Stimulated activated CD4-positive, alpha-beta T cell treated with anti-CD3 and anti-CD28 coated beads, Interleukin-1b, Interleukin-23, amount 100 ng/mL, for 1 hour (primary cell): ENCODE data around the gene NUP160.
"Not testable (repeated sequence)": the region's sequence is repeated elsewhere in the genome, so short reads cannot be mapped to it uniquely, and the experiment has no call there.

Experiments used
- DNase-seq, 2 donors: peaks; one replicate each; pipeline ENCODE4 v3.0.0-alpha.2; 2020; ENCODE audit warnings: low read depth in 2 of 2

NUP160 gene

DNA sequence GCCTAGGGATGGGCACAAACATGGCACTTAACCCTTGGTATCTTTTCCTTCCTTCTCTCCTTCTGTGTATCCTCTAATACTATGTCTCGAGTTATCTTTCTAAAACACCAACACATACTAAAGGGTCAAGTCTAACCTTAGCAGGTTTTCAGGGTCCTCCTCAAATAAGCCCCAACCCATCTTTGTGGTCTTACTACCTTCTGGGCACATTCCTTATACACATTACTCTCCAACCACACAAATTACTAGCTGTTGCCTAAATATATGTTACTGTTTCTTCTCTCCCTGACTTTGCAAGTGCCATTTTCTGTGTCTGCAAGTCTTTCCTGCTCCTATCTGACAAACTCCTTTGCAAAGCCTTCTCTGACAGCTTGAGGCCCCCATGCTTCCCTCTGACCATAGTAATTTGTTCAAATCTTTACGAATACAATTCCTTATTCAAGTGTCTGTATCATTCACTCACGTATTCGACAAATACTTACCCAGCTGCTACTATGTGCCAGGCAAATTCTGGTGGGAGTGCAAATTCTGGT lies 15.8 kb upstream of the NUP160 start:
- DNase-seq: no peak

DNA sequence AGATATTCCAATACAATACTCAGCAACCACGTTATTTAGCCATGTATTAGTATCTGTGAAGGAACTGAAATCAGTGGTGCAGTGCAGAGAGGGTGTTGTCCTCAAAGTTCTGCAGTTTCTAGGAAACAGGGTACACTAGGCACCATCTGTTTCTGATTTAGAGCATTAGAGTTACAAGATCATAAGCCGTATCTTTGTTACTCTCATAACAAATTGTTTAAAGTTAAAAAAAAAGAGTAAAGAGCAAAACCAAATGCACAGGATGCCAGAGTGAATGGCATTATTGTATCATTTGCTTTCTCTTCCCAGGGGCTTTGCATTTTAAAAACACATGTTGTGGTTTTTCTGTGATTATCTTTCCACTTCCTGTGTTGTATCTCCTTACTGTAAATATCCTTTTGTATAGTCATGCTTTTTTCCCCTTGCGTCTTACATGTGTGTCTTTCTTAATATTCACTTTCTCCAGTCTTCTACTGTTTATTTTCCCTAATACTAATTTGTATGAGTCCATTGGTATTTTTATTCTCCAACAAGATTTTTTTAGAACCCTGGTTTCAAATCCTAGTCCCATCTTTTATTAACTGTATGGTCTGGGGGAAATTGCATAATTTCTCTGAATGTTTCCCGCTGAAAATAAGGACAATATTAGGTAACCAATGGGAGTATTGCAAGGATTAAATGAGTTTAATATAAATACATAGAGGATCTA lies 15.2 kb upstream of the NUP160 start:
- no peak for DNase-seq

DNA sequence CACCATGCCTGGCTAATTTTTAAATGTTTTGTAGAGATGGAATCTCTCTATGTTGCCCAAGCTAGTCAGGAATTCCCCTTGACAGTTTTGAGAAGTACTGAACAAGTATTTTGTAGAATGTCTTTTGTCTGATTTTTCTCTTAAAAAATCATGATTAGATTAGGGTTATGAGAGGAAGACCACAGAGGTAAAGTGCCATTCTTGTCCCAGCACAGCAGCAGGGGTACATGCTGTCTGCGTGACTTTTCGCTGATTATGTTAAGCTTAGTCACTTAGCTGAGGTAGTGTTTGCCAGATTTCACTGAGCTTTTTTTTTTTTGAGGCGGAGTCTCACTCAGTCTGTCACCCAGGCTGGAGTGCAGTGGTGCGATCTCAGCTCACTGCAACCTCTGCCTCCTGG lies 13.6 kb upstream of the NUP160 start:
- no peak for DNase-seq

DNA sequence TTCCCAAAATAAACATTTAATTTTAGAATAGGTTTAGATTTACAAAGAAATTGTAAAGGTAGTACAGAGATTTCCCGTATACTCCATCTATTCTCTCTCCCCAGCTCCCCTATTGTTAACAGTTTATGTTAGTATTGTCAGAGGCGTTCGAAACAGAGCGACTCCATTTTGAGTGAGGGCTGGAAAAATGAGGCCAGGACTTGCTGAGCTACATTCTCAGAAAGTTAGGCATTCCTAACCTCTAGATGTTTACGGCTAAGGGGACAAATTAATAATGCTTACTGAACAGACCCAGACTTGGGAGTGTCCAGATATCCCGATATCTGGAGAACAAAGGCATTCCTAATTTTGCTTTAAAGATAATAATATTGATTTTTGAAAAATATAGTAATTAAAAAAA lies 12.4 kb upstream of the NUP160 start:
- DNase-seq: no peak

DNA sequence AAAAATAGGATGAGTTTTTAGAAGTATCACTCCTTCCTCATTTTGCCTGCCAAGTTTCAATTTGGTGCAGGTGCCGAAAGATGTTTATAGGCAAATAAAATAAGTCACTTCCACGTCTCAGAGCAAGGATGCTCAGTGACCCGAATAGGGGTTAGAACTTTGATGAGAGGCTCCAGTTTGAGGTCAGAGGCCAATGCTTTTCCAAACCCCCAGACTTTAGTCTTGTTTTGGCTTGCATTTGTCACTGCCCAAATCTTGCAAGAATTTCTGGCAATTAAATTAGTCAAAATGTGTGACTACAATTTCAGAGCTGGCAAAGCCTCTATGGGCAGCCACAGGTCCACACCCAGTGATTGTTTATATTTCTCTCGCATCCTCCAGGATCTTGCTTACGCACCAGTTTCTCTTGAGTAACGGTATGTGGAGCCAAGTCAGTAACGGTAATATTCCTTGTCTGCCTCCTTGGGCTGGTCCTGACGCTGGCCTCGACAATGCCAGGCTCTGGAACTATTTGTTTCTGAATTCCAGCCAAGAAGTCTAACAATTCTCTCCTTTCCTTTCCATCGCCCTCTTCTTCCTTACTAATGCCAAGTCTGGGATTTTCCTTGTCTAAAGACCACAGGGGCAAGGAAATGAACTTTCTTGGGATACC lies 9.9 kb upstream of the NUP160 start:
- no peak for DNase-seq

DNA sequence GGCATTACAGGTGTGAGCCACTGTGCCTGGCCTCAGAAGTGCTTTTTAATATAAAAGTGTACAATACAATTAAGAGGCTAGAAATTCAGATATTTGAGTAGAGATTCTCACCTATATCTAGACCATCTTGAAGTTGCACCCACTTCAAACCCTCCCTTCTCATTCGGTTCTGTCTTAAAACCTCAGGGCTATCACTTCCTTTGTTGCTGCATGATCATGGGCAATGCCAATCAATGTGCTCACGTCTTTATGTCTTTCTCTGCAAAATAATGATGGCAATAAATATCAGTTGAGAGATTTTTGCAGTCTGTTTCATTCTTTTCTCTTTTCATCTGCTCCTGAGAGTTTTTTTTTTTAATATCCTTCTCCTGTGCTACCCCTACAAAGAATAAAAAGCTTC lies 9.3 kb upstream of the NUP160 start:
- DNase-seq: no peak

DNA sequence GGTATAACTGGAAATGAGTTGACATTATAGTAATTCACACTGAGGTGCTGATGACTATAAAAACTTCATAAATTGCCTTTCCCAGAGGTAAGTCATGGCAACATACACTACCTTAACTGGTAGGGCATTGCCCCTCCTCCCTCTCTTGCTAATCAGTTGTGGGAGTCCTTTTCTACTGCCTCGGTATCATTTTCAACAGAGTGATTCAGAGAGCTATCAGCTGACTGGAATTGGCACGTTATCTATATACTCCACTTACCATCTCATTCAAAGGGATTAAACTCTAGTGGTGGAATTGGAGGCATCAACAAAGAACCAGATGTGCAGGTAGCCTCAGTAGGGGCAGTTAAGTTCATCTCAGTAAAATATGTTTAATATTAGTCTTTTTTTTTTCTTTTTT lies 8.0 kb upstream of the NUP160 start:
- DNase-seq: no peak

DNA sequence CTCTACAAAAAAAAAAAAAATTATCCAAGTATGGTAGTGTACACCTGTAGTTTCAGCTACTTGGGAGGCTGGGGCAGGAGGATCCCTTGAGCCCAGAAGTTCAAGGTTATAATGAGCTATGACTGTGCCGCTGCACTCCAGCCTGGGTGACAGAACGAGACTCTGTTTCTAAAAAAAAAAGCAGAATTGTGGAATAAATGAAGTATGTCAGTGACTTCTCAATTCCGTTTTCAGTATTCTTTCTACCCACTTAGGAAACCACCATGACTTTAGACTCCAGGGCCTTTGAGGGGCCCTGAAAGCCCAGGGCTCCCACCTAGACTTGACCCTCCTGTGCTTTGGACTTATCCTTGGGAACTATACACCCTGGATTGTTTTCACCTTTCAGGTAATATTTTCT lies 6.5 kb upstream of the NUP160 start:
- DNase-seq: no peak

DNA sequence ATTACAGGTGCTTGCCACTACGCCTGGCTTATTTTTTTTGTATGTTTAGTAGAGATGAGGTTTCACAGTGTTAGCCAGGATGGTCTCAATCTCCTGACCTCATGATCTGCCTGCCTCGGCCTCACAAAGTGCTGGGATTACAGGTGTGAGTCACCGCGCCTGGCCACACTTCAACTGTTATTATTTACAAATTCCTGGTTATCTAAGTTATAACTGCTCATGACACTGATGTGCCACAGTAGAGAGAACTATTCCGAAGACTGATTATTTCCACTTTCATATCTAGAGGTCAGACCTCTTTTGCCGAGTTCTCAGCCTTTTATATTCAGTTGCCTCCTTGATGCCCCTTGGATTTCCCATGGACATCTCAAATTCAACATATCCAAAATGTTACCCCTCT lies 3.9 kb upstream of the NUP160 start:
- no peak for DNase-seq

DNA sequence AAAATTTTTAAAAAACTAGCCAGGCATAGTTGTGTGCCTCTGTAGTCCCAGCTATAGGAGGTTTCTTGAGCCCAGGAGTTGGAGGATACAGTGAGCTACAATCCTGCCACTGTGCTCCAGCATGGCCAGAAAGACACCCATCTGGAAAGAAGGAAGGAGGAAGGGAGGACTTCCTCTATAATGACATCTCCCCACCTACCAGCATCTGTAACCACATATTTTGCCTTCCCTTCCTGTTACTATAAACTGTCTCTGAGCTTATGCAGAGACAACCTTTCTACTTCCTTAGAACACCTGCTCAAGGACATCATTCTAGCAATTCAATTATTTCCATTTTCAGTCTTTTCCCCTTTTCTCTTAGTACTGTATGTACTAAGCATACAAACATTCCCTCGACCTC lies 2.2 kb upstream of the NUP160 start:
- no peak for DNase-seq

DNA sequence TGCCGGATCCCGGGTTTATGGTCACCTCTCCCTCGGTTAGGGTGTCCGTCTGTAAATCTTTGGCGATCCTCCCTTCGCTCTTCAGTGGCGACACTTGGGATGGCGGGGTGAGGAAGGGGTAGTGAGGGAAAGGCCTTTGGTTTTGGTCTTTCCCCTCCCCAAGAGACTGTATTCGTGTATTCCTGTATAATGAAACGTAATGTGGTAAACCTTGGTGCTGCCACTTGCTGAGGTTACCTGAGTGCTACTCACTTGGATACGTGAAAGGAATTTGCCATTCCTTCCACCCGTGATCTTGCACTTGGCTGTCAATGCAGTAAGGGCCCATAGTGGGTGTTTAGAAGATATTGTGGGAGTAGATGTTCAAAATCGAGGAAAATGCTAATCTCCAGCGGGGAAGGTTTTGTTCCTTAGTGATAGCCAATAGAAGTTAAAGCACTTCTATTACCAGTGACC lies 578 bp upstream of the NUP160 start:
- no peak for DNase-seq

DNA sequence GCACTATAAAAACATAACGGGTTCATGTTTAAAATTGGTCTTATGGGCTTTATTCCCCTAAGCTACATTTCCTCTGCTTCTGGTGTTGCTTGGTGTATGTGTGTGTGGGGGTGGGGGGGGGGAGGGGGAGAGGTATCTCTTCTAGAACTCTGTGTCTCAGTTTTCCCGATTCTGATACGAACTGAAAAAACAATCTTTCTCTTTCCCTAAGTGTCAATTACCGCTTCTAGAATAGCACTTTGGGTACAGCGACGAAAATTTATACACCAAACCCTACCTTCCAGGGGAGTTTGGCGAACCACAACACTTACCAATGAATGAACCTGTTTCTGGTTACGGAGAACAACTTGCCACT lies 636 bp downstream of the NUP160 start:
- no peak for DNase-seq

DNA sequence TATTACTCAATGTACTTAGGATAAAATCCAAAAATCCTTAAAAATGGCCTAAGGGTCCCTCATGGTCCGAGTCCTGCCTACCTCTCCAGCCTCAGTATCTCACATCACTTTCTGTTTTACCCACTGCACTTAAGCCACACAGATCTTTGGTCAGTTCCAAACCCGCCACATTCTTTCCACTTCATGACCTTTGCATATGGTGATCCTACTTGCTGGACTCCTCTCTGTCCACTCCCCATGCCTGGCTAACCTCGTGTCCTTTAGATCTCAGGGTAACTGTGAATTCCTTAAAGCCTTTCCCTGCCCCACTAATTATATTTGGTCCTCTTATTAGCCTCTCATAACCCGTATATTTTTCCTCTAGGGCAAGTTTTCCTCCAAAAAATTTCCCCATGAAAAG lies 1.2 kb downstream of the NUP160 start:
- DNase-seq: no peak

DNA sequence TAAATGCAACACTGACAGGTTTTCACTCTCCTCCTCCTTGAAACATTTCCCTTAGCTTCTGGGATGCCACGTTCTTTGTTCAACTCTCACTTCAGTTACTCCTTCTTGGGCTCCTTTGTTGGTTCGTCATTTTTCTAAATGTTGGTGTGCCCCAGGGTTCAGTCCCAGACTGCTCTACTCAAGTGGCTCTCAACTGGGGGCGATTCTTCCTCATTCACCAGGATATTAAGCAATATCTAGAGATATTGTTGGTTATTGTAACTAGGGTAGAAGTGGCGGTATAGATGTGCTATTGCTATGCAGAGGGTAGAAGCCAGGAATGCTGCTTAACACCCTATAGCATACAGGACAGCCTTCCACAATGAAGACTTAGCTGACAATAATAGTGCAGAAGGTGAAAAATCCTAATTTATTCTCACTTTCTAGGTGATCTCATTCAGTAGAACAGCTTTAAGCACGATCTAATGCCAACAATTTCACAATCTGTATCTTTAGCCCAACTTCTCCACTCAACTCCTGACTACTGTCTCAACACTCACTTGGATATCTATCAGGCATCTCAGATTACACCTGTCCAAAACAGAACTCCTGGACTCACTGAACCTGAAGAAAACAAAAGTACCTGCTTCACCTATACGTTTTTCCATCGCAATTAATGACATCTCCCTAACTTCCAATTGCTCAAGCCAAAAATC lies 4.6 kb downstream of the NUP160 start:
- DNase-seq: no peak

DNA sequence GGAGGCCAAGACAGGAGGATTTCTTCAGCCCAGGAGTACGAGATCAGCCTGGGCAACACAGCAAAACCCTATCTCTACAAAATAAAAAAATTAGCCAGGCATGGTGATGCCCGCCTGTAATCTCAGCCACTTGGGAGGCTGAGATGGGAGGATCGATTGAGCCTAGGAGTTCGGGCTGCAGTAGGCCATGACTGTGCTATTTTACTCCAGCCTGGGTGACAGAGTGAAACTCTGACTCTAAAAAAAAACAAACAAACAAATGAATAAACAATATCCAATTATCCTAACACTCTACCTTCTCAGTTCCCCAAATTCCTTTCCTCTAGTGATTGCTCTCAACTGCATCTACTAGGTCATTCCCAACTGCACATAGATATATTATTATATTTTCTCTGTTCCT lies 5.4 kb downstream of the NUP160 start:
- DNase-seq: no peak

DNA sequence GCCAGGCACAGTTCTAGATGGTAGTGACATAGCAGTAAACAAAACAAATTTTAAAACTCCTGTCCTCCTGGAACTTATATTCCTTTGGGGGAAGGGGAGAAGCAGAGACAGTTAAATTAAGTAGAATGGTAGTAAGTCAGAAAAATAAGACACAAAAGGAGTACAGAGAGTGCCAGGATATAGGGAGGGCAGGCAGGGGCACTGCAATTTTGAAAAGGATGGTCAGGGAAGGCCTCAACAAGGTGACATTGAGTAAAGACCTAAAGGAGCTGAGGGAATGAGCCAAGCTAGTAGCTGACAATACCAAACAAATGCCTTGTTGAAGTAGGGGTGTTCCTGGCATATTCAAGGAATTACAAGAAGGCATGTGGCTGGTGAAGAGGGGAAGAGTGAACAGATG lies 10.2 kb downstream of the NUP160 start:
- no peak for DNase-seq

DNA sequence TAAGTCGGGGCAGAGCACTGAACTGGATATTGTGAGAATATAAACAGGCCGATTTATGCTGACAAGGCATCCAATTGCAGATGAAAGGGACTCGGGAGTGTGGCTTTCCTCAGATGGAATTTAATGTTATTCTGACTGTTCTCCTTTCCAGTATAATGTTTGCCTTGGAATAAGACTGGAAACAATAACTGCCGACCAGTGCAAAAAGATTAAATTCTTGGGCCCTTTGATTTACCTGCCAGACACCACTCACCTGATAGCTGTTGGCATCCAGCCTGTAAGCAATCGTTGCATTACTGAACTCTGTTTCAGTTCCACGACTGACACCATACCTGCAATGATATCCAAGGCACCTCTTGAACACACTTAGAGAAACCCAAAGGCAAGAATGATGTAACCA lies 10.9 kb downstream of the NUP160 start:
- no peak for DNase-seq

DNA sequence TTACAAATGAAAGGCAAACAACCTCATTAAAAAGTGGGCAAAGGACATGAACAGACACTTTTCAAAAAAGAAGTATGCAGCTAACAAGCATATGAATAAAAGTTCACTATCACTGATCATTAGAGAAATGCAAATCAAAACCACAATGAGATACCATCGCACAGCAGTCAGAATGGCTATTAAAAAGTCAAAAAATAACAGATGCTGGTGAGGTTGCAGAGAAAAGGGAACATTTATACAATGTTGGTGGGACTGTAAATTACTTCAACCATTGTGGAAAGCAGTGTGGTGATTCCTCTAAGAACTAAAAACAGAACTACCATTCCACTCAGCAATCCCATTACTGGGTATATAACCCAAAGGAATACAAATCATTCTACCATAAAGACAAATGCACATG lies 18.1 kb downstream of the NUP160 start:
- DNase-seq: not testable (repeated sequence)

DNA sequence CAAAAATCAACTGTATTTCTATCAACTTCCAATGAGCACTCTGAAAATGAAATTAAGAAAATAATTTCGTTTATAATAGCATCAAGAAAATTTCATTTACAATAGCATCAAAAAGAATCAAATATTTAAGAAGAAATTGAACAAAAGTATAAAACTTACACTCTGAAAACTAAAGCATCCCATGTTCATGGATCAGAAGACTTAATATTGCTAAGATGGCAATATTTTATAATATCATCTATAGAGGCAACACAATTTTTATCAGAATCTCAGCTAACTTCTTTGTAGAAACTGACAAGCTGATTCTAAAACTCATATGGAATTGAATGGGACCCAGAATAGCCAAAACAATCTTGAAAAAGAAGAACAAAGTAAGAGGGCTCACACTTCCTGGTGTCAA lies 19.9 kb downstream of the NUP160 start:
- no peak for DNase-seq

DNA sequence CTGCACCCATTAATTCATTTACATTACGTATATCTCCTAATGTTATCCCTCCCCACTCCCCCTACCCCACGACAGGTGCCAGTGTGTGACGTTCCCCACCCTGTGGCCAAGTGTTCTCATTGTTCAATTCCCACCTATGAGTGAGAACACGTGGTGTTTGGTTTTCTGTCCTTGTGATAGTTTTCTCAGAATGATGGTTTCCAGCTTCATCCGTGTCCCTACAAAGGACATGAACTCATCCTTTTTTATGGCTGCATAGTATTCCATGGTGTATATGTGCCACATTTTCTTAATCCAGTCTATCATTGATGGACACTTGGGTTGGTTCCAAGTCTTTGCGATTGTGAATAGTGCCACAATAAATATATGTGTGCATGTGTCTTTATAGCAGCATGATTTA lies 25.5 kb downstream of the NUP160 start:
- not testable (repeated sequence) for DNase-seq

DNA sequence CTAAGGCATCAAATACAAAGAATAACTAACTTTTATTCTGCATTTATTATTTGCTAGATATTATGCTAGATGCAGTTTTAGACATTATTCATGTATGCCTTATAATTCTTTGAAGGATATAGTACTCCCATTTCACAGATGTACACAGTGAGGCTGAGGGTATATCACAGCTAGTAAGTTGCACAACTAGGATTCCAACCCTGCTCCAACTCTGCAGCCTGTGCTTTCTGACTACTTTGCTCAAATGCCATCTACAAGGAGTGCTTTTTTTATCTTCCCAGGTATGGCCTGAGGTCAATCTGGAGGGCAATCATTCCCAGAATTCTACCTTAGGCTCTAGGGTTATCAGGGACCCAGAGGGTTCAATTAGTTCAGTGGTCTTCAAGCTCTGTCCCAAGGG lies 28.4 kb downstream of the NUP160 start:
- DNase-seq: no peak

DNA sequence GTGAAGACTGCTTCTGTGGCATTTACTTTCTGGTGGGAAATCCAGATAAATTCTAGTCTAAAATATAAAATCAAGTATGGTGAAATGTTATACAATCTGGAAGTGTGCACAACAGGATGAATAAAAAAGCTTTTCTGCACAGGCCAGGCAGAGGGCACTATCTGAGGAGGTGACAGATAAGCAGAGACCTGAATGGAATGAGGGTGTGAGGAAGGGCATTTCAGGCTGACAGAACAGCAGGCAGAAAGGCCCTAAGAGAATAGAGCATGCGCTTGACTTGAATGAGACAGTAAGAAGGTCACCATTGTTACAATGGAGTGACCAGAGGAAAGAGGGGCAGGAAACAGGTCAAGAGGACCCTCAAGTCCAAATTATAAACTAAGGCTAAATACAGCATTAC lies 47.4 kb downstream of the NUP160 start:
- no peak for DNase-seq

DNA sequence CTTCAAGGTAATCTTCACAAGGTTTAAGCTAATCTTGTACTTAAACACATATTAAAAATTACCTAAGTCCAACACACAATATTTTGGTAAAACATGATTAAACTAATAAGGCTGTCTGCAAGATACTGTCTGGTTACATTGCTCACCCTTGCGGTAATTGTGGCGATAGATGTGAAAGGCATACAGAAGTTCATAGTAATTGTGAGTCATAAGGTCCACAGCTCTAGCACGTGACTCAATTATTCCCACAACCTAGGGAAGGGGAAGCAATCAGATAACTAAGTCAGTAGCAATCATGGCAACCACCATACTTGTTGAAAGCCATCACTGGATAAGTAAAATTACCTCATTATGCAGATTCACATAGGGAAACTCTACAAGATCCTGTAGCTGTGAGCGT lies 50.5 kb downstream of the NUP160 start:
- no peak for DNase-seq
